ENCODE measurements around the gene MRPL23. TPM values are rescaled to one million over a fixed set of nuclear protein-coding genes. Genes with fewer than 3 reads are reported as not detected.

MRPL23 gene
- total and polyA plus RNA-seq, 2 of the 8 experiments (the other 6 are each of a cell fraction or from before 2014, with no cell fraction given): 86.4 to 244 TPM

DNA sequence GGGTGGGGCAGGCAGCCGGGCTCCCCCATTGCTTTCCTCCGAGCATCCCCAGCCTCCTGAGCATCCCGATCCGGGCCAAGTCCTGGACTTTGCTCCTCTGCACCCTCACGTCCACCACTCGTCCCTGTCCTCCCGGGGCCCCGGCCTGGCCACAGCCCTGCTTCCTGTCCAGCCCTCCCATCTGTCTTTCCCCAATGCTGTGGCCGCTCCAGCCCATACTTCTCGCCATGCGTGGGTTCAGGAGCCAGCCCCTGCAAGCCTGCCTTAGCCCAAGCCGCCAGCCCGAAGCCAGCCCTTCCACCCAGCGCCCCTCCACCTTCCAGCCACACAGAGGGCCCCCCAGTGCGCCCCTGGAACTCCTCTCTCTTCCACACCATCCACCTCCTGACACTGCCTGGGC, 23.8 kb downstream of the MRPL23 start:
- no peak overlapping the region for H2AFZ ChIP-seq (ENCODE audit: low read length)
- H3K79me1 ChIP-seq (ENCODE audit: low read depth, low read length): no peaks in the 10 kb centered on the region
- no peaks in the 10 kb centered on the region for H4K20me1 ChIP-seq (replicated peaks in 1 of 2; ENCODE audit: control insufficient read depth in 1 of 2, insufficient read depth in 2 of 2, low read length in 2 of 2)
- H3K4me3 ChIP-seq (ENCODE audit: extremely low read depth in 1 of 4, insufficient read depth in 2 of 4, low read depth in 3 of 4, low read length in 4 of 4): no peak overlapping the region
- H3K4ac ChIP-seq (replicated peaks; ENCODE audit: insufficient read length, low read depth, low read length): no peak overlapping the region
- ChIA-PET POLR2A (ENCODE audit: partially characterized antibody) (interaction anchor here (1.2 kb wide), 1 partner anchor 13 kb away, joined by 3 read pairs; no protein-coding TSS in a partner anchor), CTCF (ENCODE audit: partially characterized antibody) (interaction anchor here (0.9 to 1.5 kb wide), 4 partner anchors 10 to 129 kb away, joined by 3 to 4 read pairs (median 3); no protein-coding TSS in a partner anchor)
- H3K36me3 ChIP-seq (ENCODE audit: control insufficient read depth in 2 of 4, insufficient read depth in 4 of 4, low read length in 3 of 4): no peaks in the 10 kb centered on the region
- H2AK5ac ChIP-seq (ENCODE audit: low read depth, low read length): no peak overlapping the region
- H3K14ac ChIP-seq (ENCODE audit: insufficient read length): no peak overlapping the region
- no peak overlapping the region for H4K91ac ChIP-seq (replicated peaks; ENCODE audit: insufficient read length, low read length)
- no peak overlapping the region for H2BK120ac ChIP-seq (replicated peaks; ENCODE audit: low read depth, low read length)
- H2BK20ac ChIP-seq (ENCODE audit: low read length): no peak overlapping the region
- TF ChIP-seq KDM5A (IDR thresholded peaks at IDR 0.05; ENCODE audit: low read length) (no peak), JUND (IDR thresholded peaks at IDR 0.05; ENCODE audit: low read length) (no peak), NANOG (IDR thresholded peaks at IDR 0.05; ENCODE audit: insufficient read depth, low read depth, low read length, poor library complexity, severe bottlenecking) (no peak)
- no peak overlapping the region for H3K27ac ChIP-seq (ENCODE audit: low read depth, low read length)
- H3K23me2 ChIP-seq (ENCODE audit: low read depth, low read length): no peaks in the 10 kb centered on the region
- H2BK12ac ChIP-seq (ENCODE audit: low read depth, low read length): no peak overlapping the region
- H3K27me3 ChIP-seq (replicated peaks in 1 of 4; ENCODE audit: control insufficient read depth in 3 of 4, extremely low read depth in 1 of 4, insufficient read depth in 3 of 4, low read length in 3 of 4): no peaks in the 10 kb centered on the region
- H3K9ac ChIP-seq (replicated peaks in 1 of 4; ENCODE audit: extremely low read depth in 1 of 4, low read depth in 3 of 4, low read length in 3 of 4): no peak overlapping the region
- H3K56ac ChIP-seq (replicated peaks; ENCODE audit: insufficient read length, low read depth, low read length): no peak overlapping the region
- no peak overlapping the region for H2BK5ac ChIP-seq (ENCODE audit: low read depth, low read length)
- 98% methylated on average over 9 of the region's 15 CpGs; no CpG with 5 or more reads in 1 of the 2 experiments for WGBS, 2 experiments (ENCODE audit: extremely low coverage in 1 of 2, insufficient coverage in 1 of 2, insufficient read length in 1 of 2, insufficient replicate concordance in 2 of 2, low coverage in 1 of 2, low lambda C conversion rate in 2 of 2, missing lambda C conversion rate in 1 of 2)
- FAIRE-seq: no peak
- no peak overlapping the region for H3K4me2 ChIP-seq (ENCODE audit: insufficient read depth in 1 of 2, low read depth in 2 of 2, low read length in 2 of 2)
- no peak overlapping the region for H3K23ac ChIP-seq (ENCODE audit: insufficient read length)
- H3K4me1 ChIP-seq (replicated peaks in 1 of 4; ENCODE audit: control insufficient read depth in 3 of 4, insufficient read depth in 4 of 4, low read length in 3 of 4): no peaks in the 10 kb centered on the region
- DNase-seq (ENCODE audit: low read depth in 1 of 2, low spot score in 2 of 2): no peak
- no peak overlapping the region for H4K8ac ChIP-seq (ENCODE audit: extremely low read depth, insufficient read depth, low read length)
- no peak overlapping the region for H4K5ac ChIP-seq (ENCODE audit: insufficient read length, low read depth, low read length)
- no peaks in the 10 kb centered on the region for H3K9me3 ChIP-seq (ENCODE audit: insufficient read depth in 2 of 2, low read depth in 1 of 2, low read length in 1 of 2)
- no peak overlapping the region for H2BK15ac ChIP-seq (ENCODE audit: low read length)
- no peaks in the 10 kb centered on the region for H3K79me2 ChIP-seq (ENCODE audit: control insufficient read depth in 1 of 2, insufficient read depth in 2 of 2, low read length in 2 of 2)
- H3K18ac ChIP-seq (ENCODE audit: extremely low read depth, low read length): no peak overlapping the region

Measured in H1 (cell line).